Liver (tissue), 3 donors: Measurements from ENCODE around the gene LRRFIP2.

ENCODE experiments used
- EGR1 ChIP-seq, 2 donors: IDR thresholded peaks; 2 replicates each; pipeline ENCODE4 v1.6.1; 2016 to 2018; ENCODE audit warnings: antibody characterized with exemption in 2 of 2, low read depth in 2 of 2
- RAD21 ChIP-seq, 2 donors: IDR thresholded peaks; 2 replicates each; pipeline ENCODE4 v1.6.1; 2016; ENCODE audit warnings: antibody characterized with exemption in 2 of 2, mild to moderate bottlenecking in 2 of 2
- TF ChIP-seq, protein P1 (sequence below): fragments of 150-350 bp; IDR thresholded peaks from 2 replicates; pipeline ENCODE4 v1.5.1; 2017; ENCODE audit warnings: improper control_type of control experiment, low read depth, low read length; ENCODE audit not compliant: missing input control
- donor health status: healthy.
- donor health status: healthy.

DNA sequence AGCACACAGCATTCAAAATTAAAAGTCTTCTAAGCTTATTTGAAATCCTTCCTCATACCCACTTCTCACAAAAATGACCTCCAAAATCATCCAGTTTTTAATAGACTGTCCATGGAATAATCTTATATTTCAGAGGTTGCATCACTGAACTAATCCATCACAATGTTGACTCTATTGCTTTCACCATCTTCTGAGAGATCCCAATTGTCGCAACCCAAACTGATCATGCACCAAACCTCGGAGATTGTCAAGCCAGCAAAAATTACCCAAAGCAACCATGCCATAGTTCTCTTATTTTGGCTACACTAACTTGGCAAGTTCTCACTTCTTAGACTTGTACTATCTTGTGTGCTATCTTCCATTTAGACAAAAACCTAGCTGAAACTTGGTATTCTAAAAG lies 75.5 kb downstream of the LRRFIP2 start:
- TF ChIP-seq, protein P1, sequence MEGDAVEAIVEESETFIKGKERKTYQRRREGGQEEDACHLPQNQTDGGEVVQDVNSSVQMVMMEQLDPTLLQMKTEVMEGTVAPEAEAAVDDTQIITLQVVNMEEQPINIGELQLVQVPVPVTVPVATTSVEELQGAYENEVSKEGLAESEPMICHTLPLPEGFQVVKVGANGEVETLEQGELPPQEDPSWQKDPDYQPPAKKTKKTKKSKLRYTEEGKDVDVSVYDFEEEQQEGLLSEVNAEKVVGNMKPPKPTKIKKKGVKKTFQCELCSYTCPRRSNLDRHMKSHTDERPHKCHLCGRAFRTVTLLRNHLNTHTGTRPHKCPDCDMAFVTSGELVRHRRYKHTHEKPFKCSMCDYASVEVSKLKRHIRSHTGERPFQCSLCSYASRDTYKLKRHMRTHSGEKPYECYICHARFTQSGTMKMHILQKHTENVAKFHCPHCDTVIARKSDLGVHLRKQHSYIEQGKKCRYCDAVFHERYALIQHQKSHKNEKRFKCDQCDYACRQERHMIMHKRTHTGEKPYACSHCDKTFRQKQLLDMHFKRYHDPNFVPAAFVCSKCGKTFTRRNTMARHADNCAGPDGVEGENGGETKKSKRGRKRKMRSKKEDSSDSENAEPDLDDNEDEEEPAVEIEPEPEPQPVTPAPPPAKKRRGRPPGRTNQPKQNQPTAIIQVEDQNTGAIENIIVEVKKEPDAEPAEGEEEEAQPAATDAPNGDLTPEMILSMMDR, result no peak
- no peak for TF ChIP-seq RAD21 (IDR thresholded peaks at IDR 0.05)
- no peak for TF ChIP-seq EGR1 (IDR thresholded peaks at IDR 0.05; ENCODE audit: low read depth in 2 of 2)
